KMS-11 (cell line): ENCODE data around the gene DEF6.

Source experiments
- H2AFZ ChIP-seq: fragments of 200-600 bp; sonication (generic); 2 replicates; pipeline ENCODE4 v1.6.1; 2016; ENCODE audit warnings: antibody characterized with exemption, mixed run types, low read depth
- H3K27ac ChIP-seq: fragments of 200-600 bp; sonication (generic); 2 replicates; pipeline ENCODE4 v1.6.1; 2016; ENCODE audit warnings: mild to moderate bottlenecking, mixed run types
- H3K27me3 ChIP-seq: fragments of 200-600 bp; sonication (generic); 2 replicates; pipeline ENCODE4 v1.6.1; 2017; ENCODE audit warnings: mild to moderate bottlenecking, low read depth, mixed run types, moderate library complexity; ENCODE audit not compliant: insufficient read depth
- H3K36me3 ChIP-seq: fragments of 200-600 bp; sonication (generic); 2 replicates; pipeline ENCODE4 v1.6.1; 2017; ENCODE audit warnings: mild to moderate bottlenecking, mixed run types; ENCODE audit not compliant: insufficient read depth
- H3K4me1 ChIP-seq: fragments of 200-600 bp; sonication (generic); 2 replicates; pipeline ENCODE4 v1.6.1; 2016; ENCODE audit warnings: mild to moderate bottlenecking, low read depth, mixed run types; ENCODE audit not compliant: poor library complexity, severe bottlenecking
- H3K4me2 ChIP-seq: fragments of 200-600 bp; sonication (generic); 2 replicates; pipeline ENCODE4 v1.7.0; 2016; ENCODE audit warnings: mild to moderate bottlenecking, mixed run types
- H3K4me3 ChIP-seq: fragments of 200-600 bp; sonication (generic); IDR thresholded peaks from 2 replicates; pipeline ENCODE4 v1.6.1; 2017; ENCODE audit warnings: low read depth, low read length, mixed read lengths; ENCODE audit not compliant: insufficient read depth
- H3K79me2 ChIP-seq: fragments of 200-600 bp; sonication (generic); 2 replicates; pipeline ENCODE4 v1.6.1; 2016; ENCODE audit warnings: low read depth, mixed run types; ENCODE audit not compliant: insufficient read depth
- H3K9ac ChIP-seq: fragments of 200-600 bp; sonication (generic); 2 replicates; pipeline ENCODE4 v1.6.1; 2016; ENCODE audit warnings: mild to moderate bottlenecking, mixed run types
- H4K20me1 ChIP-seq: fragments of 200-600 bp; sonication (generic); 2 replicates; pipeline ENCODE4 v1.6.1; 2016; ENCODE audit warnings: mild to moderate bottlenecking, mixed run types; ENCODE audit not compliant: insufficient read depth
- TF ChIP-seq, protein P1 (sequence below): fragments of 200-600 bp; sonication (generic); conservative IDR thresholded peaks from 2 replicates; pipeline ENCODE4 v1.6.1; 2017; ENCODE audit warnings: low read depth, mild to moderate bottlenecking, antibody characterized with exemption, low read length, moderate library complexity, mixed read lengths

Gene DEF6

DNA sequence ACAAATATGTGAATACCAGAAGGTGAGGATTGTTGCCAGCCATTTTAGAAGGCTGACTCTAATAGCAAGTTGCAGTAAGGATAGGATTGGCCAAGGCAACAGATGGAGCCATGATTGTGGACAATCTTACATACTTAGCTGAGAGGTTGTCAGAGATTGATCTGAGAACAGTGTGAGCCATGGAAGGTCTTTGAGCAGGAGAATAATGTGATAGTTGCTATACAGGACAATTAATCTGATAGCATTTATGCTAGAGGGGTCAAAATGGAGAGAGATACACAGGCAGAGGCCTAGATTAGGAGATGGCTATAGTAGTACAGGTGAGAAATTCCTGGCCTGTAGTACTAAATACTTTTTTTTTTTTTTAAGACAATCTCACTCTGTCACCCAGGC lies 68.6 kb downstream of the DEF6 start:
- Histone ChIP-seq H3K36me3 (no peaks in the 10 kb centered on the region), H3K27ac (no peak overlapping the region), H3K9ac (no peak overlapping the region), H3K79me2 (no peaks in the 10 kb centered on the region), H2AFZ (no peak overlapping the region), H4K20me1 (no peaks in the 10 kb centered on the region), H3K4me1 (peaks cover 11% of the 10 kb centered on the region), H3K4me3 (no peak overlapping the region), H3K27me3 (no peaks in the 10 kb centered on the region), H3K4me2 (no peak overlapping the region)
- TF ChIP-seq, protein P1, sequence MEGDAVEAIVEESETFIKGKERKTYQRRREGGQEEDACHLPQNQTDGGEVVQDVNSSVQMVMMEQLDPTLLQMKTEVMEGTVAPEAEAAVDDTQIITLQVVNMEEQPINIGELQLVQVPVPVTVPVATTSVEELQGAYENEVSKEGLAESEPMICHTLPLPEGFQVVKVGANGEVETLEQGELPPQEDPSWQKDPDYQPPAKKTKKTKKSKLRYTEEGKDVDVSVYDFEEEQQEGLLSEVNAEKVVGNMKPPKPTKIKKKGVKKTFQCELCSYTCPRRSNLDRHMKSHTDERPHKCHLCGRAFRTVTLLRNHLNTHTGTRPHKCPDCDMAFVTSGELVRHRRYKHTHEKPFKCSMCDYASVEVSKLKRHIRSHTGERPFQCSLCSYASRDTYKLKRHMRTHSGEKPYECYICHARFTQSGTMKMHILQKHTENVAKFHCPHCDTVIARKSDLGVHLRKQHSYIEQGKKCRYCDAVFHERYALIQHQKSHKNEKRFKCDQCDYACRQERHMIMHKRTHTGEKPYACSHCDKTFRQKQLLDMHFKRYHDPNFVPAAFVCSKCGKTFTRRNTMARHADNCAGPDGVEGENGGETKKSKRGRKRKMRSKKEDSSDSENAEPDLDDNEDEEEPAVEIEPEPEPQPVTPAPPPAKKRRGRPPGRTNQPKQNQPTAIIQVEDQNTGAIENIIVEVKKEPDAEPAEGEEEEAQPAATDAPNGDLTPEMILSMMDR = no peak

DNA sequence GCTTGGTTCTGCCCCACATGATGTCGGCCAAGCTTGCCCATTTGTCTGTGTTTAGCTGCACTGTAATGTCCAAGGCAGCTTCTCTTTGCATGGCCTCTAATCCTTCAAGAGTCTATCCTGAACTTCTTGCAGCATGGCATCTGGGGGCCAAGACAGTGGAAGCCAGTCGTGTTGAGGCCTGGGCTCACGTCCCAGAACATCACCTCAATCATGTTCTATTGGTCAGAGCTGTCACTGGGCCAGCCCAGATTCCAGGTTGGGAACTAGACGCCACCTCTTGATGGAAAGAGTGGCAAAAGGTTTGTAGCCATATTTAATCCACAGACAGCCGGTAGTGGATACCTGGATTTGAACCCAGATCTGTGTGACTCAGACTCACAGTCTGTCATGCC lies 70.0 kb downstream of the DEF6 start:
- Histone ChIP-seq H4K20me1 (no peaks in the 10 kb centered on the region), H3K4me1 (peaks cover 11% of the 10 kb centered on the region), H3K4me2 (no peak overlapping the region), H3K4me3 (no peak overlapping the region), H3K27me3 (no peaks in the 10 kb centered on the region), H3K79me2 (no peaks in the 10 kb centered on the region), H3K9ac (no peak overlapping the region), H3K27ac (no peak overlapping the region), H2AFZ (no peak overlapping the region), H3K36me3 (no peaks in the 10 kb centered on the region)
- TF ChIP-seq, protein P1 = no peak

DNA sequence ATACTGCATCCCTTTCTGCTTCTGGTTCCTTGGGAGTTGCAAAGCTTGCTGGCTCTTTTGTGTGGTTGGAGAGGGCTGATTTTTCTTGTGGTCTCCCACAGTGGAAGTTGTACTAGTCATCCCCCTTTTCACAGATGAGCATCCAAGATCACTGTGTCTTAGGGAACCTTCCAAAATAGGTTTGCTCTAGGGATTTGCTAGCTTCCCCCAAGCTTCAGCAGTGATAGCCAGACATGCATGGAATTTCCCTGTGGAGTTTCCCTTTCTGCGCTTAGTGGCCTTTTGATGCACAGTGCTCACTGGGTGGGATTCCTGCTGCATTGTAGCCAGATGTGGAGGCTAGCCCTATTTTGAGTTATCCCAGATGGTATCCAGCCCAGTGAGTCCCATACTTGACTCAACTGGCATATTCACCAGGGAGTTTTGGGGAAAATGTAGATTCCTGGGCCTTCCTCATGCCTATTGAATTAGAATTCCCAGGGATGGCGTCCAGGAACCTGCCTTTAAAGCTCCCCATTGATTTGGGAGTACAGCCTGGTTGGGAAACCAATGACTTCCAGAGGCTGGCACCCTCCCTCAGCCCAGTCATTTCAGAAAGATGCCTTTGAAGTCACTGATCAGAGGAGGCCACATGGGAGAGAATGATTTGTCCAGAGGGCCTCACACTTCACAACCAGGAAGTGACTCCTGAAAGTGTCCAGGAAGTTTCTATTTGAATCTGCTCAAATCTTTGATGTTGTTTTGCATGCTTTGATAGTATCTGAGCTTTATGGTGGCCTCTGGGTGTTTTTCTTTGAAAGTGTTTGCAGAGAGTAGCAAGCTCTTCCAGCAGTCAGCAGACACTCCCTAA lies 70.6 kb downstream of the DEF6 start:
- Histone ChIP-seq H4K20me1 (no peaks in the 10 kb centered on the region), H3K9ac (no peak overlapping the region), H2AFZ (no peak overlapping the region), H3K27me3 (no peaks in the 10 kb centered on the region), H3K79me2 (no peaks in the 10 kb centered on the region), H3K36me3 (no peaks in the 10 kb centered on the region), H3K4me3 (no peak overlapping the region), H3K4me2 (no peak overlapping the region), H3K27ac (no peak overlapping the region), H3K4me1 (peaks cover 11% of the 10 kb centered on the region)
- TF ChIP-seq, protein P1 = no peak

DNA sequence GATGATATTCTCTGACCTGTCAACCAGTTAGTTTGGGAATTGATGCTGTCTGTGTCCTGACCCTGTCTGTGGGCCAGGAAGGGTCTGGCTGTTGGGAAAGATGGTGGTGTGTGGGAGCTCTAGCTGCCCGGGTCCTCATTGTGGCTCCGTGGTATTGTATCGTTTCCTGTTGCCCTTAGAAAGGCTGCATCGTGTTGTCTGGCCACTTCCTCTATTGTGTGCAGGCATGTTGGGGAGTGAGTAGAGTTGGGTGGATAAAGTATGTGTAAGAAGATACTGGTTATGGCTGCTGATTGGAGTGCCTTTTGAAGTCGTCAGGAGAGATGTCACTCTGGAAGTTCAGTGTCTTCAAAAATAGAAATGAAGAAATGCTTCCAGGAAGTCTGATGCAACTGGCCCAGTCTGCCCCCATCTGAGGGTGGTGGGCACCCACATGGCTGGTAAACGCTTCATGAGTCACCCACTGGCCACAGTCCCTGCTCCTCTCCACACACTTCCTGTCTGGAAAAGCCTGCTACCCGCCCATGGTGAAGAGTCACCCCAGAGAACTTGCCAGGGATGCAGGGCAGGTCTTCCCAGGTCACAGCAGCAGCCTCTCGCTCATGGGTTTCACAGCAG lies 72.6 kb downstream of the DEF6 start:
- Histone ChIP-seq H3K4me3 (no peak overlapping the region), H3K27me3 (no peaks in the 10 kb centered on the region), H3K79me2 (no peaks in the 10 kb centered on the region), H3K27ac (no peak overlapping the region), H3K4me2 (no peak overlapping the region), H4K20me1 (no peaks in the 10 kb centered on the region), H2AFZ (no peak overlapping the region), H3K36me3 (no peaks in the 10 kb centered on the region), H3K4me1 (peaks cover 11% of the 10 kb centered on the region), H3K9ac (no peak overlapping the region)
- TF ChIP-seq, protein P1 = no peak
